G401 (cell line): ENCODE measurements around the gene KRTAP10-6. TPM values are rescaled to one million over a fixed set of nuclear protein-coding genes. Genes with fewer than 3 reads are reported as not detected.
"Not testable (repeated sequence)": the region's sequence is repeated elsewhere in the genome, so short reads cannot be mapped to it uniquely, and the experiment has no call there.

Experiments used
- DNase-seq: peaks from one replicate; pipeline ENCODE4 v3.0.0-alpha.2; 2015; ENCODE audit warnings: low spot score
- in situ Hi-C: cut with HindIII; loops from 2 replicates; pipeline ENCODE4 v1.10.0; 2016; ENCODE audit warnings: low sequenced_read_pairs, mixed read lengths
- total RNA-seq: library from RNA; depleted of rRNA; stranded (reverse); fragments of >200 nt; shearing (Covaris generic); gene quantifications from 2 replicates; pipeline ENCODE4 v1.2.3, GENCODE V29; 2014

Gene KRTAP10-6
- total RNA-seq, 1 experiment from 2014 or later: not detected

DNA sequence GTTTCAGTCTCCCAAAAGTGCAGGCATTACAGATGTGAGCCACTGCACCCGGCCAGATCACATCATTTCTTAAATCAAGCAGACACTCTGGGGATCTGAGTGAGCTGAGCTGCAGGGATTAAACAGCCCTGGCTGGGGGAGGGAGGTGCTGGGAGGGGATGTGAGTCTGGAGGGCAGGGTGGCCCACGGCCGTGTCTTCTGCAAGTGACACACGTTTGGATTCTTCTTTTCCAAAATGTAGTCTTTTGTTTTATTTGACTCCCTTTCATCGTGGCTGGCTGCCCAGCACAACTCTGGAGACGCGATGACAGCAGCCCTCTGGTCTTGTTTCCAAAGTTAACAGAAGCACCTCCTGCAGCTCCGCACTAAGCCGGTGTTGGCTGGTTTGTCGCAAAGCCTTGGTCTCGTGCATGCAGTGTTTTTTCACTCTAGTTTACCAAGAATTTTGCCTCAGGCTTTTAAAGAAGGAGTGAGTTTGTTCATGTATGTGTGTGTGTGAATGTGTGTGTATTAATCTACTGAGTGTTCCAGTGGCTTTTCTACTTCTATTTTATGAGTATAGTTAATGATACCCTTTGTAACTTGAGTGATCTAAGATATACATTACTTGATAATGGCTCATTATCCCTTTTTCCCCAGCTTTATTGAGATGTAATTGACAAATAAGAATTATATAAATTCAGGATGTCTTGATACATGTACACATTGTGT is 9.1 kb downstream of the KRTAP10-6 start:
- in situ Hi-C loops: no loop called here

DNA sequence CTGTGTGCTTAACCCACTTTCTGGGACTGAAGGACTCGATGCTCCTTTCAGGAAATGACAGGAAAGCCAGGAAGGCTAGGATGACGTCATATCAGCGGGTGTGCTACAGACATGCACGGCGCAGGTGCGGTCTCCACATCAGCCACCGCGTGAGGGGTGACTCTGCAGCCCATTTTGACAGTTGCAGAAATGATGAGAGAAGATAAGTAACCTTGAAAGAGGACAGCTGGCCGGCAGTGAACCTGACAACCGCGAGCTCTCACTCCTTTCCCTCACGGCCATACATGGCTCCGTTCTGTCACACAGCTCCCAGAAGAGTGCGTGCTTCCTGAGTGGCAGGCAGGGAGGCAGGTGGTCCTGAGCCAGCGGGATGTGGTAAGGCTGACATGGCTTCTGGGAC is 10.2 kb downstream of the KRTAP10-6 start:
- in situ Hi-C loops: no loop called here

More for the DNA sequence above, 9.1 kb downstream of the KRTAP10-6 start:
- DNase-seq: no peak

DNA sequence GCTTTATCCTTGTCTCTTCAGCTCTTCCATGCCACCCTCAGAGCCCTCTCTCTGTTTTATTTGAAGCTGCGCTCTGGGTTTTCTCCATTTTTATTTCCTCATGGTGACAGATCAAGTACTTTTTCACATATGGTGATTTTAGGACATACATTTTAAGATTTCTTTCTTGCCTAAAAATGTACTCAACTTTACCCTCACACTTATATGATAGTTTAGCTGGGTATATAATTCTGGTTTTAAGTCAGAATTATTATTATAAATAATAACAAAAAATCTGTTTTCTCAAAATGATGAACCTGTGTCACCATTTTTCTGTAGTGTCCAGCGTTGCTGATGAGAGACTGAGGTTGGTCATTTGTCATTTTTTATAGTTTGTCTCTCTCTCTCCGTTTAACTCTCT is 11.1 kb downstream of the KRTAP10-6 start:
- in situ Hi-C loops: no loop called here
- no peak for DNase-seq

More for the DNA sequence above, 10.2 kb downstream of the KRTAP10-6 start:
- DNase-seq: no peak

DNA sequence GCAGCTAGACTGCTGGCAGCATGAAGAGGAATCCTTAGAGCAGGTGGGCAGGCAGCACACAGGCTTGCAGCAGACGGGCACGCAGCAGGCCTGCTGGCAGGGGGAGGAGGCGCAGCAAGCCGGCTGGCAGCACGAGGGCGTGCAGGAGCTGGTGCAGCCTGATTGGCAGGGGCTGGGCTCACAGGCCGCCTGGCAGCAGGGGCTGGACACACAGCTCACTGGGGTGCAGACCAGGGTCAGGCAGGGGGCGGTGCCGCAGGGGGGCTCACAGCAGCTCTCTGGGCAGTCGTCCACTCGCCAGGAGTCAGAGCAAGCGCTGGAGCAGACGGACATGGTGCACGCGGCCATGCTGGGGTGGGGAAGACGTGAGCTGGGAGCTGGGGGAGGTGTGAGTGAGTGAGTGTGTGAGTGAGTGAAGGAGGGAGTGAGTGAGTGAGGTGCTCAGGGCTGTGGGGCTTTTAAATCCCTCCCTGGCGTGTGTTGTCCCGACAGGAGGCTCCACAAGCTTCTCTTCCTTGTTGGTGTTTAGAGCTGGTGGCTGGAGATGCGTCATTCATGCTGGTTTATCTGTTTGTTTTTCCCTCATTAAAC is 12.0 kb downstream of the KRTAP10-6 start, which contains the start of gene KRTAP10-5:
KRTAP10-5 (minus strand) TSS at position 374 of the 591 bp plus-strand sequence; CDS start at position 348, 26 bp downstream.
- in situ Hi-C loops, DNase-seq: not testable (repeated sequence)

DNA sequence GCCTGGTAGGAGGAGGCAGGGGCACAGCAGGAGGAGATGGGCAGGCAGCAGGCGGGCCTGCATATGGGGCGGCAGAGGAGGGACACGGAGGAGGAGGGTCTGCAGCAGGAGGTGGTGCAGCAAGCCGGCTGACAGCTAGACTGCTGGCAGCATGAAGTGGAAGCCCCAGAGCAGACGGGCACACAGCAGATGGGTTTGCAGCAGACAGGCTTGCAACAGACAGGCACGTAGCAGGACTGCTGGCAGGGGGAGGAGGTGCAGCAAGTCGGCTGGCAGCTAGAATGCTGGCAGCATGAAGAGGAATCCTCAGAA is 12.5 kb downstream of the KRTAP10-6 start:
- DNase-seq: peak; percentile 36
- in situ Hi-C loops: no loop called here

DNA sequence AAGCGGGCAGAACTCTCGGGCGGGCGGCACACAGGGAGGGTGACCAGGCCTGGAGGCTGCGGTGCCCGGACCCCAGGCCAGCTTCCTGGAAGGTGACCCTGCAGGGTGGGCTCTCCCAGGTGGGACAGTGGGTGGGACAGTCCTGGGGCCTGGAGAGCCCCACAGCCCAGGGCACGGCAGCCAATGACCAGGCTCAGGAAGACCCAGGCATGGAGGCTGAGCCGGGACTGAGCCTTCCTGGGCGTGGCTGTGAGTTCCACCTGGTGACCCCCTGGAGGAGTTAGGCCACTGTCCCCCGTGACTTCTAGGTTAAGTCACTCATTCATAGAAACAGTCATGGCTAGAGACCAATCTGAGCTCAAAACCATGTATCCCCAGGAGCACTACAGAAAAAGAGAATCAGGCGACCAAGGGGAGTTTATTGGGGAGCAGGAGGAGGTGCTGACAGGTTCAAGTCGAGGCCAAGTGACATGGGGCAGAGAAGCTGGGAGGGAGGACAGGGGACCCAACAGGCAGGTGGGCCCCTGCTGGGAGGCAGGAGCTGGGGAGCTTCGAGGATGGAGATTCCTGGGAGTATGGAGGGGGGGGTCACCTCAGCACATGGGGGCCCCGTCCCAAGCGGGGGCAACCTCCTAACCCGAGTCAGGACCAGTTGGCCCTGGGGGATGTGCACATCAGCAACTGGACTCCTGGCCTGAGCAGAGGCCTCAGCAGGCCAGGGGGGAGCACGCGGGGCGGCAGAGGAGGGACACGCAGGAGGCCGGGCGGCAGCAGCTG is 13.1 kb downstream of the KRTAP10-6 start:
- in situ Hi-C loops: no loop called here
- no peak for DNase-seq

DNA sequence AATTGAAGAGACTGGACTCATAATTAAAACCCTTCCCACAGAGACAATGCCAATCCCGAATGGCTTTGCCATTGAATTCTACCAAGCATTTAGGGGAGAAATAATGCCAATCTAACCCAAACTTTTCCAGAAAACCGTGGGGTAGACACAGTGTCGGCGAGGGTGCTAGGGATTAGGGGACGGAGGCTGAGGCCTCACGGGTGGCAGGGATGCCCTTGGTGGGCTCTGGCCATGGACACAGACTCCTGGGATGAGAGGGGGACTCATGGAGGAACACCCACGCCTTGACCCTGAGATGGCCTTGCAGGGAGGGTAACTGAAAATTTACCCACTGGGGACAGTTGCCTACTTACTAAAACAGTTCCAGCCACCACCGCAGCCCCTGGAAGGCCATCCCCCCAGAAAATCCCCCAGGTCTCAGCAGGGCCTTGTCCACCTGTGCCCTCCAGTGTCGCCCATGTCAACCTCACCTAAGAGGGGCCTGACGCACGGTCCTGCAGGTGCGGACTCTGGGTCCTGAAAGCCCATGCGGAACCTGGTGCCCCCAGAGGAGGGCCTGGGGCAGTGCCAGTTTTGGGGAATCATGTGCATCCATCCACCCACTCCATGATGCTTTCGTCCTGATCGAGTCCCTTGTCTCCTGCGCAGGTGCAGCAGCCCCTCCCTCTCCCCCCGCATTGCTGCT is 13.8 kb downstream of the KRTAP10-6 start:
- in situ Hi-C loops: no loop called here
- DNase-seq: no peak

DNA sequence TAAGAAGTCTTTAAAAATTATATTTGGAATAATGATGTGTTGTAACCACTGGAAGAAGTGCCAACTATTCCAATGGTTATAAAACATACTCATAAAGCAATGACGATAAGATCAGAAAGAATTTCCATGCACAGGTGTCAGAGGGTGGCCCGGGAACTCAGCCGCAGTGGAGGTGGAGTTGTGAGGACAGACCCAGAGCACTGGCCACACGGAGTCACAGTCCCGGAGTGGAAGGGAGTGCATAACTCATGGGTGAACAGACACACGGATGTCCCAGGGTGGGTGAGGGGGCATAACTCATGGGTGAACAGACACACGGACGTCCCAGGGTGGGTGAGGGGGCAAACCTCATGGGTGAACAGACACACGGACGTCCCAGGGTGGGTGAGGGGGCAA is 16.3 kb downstream of the KRTAP10-6 start:
- in situ Hi-C loops: no loop called here
- DNase-seq: no peak

DNA sequence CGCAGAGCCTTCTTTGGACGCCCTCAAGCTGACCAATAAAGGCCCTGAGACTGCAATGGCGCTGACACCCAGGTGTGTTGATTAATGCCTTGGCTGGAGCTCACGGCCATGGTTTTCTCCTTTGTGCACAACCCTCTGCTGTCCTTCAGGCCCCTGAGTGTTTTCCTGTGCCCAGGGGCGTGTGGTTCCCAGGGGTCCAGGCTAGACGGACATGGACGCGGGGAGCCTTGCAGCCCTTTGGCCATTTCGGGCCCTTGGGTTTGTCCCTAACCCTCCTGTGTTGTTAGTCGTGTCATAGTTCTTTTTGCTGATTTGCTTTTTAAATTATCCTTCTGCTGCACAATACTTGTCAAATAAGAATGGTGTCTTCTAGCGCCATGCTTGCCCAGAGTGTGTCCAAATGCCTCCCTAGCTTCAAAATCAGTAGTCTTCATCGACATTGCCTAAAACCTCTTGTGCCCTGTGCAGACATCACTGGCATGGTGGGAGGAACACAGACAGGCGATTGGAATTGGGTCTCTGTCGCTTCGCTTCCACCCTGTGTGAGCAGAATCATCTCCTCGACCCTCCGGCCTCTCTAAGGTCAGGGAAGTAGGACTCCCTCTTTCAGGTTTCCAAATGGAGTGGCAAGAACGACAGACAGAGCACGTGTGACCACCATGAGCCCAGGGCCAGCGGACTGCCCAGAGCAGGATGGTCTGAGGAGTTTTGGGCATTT is 16.8 kb downstream of the KRTAP10-6 start:
- no peak for DNase-seq
- in situ Hi-C loops: no loop called here

DNA sequence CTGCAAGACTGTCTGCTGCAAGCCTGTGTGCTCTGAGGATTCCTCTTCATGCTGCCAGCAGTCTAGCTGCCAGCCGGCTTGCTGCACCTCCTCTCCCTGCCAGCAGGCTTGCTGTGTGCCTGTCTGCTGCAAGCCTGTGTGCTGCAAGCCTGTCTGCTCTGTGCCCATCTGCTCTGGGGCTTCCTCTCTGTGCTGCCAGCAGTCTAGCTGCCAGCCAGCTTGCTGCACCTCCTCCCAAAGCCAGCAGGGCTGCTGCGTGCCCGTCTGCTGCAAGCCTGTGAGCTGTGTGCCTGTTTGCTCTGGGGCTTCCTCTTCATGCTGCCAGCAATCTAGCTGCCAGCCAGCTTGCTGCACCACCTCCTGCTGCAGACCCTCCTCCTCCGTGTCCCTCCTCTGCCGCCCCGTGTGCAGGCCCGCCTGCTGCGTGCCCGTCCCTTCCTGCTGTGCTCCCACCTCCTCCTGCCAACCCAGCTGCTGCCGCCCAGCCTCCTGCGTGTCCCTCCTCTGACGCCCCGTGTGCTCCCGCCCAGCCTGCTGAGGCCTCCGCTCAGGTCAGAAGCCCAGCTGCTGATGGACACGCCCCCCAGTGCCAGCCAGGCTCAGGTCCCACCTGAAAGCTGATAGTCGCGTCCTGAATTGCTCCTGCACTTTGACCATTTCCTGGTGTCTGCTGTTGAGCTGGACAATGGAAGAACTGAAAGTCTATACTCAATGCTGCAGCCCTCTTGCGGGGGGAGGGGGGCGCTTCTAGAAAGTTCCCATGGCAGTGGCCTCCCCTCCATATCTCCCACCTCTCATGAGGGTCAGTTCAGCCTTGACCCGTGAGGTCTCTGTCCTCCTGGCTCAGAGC is 17.6 kb downstream of the KRTAP10-6 start:
- peak; percentile 4 for DNase-seq
- in situ Hi-C loops: no loop called here

DNA sequence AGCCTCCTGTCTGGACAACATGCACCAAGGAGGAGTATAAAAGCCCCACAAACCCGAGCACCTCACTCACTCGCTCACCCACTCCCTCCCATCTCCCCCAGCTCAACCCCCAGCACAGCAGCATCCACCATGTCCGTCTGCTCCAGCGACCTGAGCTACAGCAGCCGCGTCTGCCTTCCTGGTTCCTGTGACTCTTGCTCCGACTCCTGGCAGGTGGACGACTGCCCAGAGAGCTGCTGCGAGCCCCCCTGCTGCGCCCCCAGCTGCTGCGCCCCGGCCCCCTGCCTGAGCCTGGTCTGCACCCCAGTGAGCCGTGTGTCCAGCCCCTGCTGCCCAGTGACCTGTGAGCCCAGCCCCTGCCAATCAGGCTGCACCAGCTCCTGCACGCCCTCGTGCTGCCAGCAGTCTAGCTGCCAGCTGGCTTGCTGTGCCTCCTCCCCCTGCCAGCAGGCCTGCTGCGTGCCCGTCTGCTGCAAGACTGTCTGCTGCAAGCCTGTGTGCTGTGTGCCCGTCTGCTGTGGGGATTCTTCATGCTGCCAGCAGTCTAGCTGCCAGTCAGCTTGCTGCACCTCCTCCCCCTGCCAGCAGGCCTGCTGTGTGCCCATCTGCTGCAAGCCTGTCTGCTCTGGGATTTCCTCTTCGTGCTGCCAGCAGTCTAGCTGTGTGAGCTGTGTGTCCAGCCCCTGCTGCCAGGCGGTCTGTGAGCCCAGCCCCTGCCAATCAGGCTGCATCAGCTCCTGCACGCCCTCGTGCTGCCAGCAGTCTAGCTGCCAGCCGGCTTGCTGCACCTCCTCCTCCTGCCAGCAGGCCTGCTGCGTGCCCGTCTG is 18.5 kb downstream of the KRTAP10-6 start, which contains the start of gene KRTAP10-4:
KRTAP10-4 (plus strand) TSS at position 100 of the 827 bp plus-strand sequence; CDS start at position 130, 30 bp downstream.
- DNase-seq, in situ Hi-C loops: not testable (repeated sequence)

DNA sequence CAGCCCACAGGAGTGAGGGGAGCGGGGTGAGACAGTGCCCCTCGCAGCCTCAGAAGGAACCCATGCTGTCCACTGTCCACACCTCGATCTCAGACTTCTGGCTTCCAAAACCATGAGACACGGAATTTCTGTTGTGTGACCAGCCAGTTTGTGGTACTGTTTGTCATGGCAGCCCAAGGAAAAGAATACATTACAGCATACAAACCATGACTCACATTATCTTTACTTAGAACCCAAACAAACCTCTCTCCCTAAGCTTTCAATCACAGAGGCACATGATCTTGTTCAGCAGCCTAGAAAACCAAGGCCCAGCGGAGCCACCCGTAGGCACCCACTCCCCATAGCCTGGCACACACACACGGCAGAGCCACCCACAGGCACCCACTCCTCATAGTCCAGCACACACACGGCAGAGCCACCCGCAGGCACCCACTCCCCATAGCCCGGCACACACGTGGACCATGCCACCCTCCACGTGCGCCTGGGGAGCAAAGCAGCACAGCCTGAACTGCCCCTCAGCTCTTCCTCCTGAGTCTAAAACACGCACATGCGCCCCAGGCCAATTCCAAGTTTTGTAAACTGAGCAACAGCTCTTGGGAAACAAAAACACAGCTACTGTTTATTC is 19.2 kb downstream of the KRTAP10-6 start:
- in situ Hi-C loops: no loop called here
- no peak for DNase-seq

DNA sequence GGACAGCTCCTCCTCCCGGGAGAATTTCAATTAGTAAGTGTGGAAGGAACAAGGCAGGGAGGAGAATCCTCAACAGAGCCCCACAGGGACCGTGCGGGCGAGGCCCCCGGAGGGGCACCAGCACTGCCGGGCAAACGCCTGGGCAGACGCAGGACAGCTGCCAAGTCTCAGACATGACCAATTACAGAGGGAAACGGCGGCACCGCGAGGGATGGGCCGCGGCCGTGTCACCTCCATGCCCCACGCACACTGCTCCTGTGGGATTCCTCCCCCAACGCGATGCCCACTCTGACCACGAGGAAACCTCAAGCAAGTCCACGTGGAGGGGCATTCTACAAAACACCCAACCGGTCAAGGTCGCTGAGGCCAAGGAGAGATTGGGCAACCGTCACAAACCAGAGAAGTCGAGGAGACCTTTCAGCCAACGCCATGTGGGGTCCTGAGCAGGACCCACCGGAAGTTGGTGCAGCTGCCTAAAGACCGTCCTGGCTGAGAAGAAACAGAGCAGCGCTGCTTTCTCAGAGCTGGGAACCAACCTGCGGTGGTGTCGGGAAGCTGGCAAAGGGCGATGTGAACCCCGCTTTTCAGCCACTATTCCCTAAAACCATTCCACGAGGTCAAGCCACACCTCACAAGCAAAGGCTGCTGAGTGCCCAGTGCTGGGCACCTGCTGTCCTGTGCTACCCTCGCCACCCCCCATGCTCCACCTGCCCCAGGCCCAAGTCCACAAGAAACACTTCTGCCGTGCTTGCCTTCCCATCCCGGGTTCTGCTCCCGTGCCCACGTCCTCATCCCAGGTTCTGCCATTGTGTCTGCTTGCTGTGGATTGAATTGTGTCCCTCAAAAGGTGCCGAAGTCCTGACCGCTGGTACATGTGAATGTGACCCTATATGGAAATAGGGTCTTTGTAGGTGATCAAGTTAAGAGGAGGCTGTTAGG is 20.2 kb downstream of the KRTAP10-6 start:
- no peak for DNase-seq
- in situ Hi-C loops: no loop called here

DNA sequence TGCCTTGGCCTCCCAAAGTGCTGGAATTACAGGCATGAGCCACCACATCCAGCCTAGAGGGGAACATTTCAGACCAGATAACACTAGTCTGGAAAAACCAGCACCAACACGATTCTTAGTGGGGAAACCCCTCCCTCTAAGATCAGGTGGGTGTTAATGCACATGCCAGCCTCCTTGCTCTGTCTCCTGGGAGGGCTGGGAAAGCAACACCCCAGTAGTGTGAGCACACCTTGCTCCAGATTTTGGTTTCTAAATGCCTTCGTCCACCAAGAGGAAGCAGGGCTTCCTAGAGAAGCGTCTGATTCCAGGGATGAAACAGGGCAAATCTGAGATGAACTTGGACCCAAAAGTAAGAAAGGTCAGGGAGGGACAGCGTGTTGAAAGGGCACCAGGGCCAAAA is 21.0 kb downstream of the KRTAP10-6 start:
- DNase-seq: no peak
- in situ Hi-C loops: no loop called here

DNA sequence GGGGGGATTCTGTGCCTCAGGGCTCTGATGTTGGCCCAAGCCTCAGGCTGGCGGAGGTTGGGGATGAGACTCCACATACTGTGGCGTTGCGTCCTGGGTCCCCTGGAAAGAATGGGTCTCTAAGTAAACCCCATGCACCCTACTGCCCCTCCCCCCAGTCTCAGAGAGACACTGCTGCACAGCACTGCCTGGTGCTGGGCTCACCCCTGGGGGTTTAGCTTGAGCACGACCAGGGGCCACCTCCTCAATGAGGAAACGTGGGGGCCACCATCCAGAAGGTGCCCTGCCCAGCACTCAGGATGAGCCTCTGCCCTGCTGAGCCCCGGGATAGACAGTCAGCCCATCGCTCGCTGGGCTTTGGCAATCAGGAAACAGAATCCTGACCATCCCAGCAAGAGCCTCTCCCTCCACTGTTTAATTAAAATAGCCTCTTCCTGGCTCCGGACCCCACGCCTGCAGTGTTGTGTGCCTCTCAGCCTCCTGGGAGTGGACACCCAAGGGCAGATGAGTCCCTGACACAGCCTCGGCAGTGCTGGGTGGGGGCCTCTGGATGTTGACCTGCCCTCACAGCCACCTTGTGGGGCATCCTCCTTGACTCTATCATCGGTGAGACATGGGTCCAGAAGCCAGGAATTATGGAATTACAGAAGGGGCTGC is 22.3 kb downstream of the KRTAP10-6 start:
- in situ Hi-C loops: no loop called here
- no peak for DNase-seq
